Endothelial cell of umbilical vein (primary cell): ENCODE data around the gene ZC3H7A.

Source experiments
- EZH2 ChIP-seq: IDR thresholded peaks from 2 replicates; pipeline ENCODE4 v1.6.1; 2012; ENCODE audit warnings: borderline replicate concordance, low read depth, mild to moderate bottlenecking, moderate library complexity, low read length, inconsistent platforms; ENCODE audit not compliant: severe bottlenecking
- GATA2 ChIP-seq: IDR thresholded peaks from 2 replicates; pipeline ENCODE4 v1.7.0; 2011; ENCODE audit warnings: low read depth, mild to moderate bottlenecking, moderate library complexity, mixed read lengths, low read length; ENCODE audit not compliant: insufficient read length, insufficient read depth
- POLR2A ChIP-seq: IDR thresholded peaks from 2 replicates; pipeline ENCODE4 v1.6.1; 2012; ENCODE audit warnings: low read depth, mild to moderate bottlenecking, control low read depth, low read length
- TF ChIP-seq, protein P1 (sequence below), 2 donors: IDR thresholded peaks; 1 replicate in 1 of 2; 2 replicates in 1 of 2; pipeline ENCODE4 v1.5.1; 2011; ENCODE audit warnings: low read length in 2 of 2, mild to moderate bottlenecking in 2 of 2, moderate library complexity in 2 of 2, control low read depth in 1 of 2, inconsistent platforms in 1 of 2, low read depth in 1 of 2; ENCODE audit not compliant: insufficient read depth in 1 of 2; ENCODE audit errors: extremely low read depth in 1 of 2

DNA sequence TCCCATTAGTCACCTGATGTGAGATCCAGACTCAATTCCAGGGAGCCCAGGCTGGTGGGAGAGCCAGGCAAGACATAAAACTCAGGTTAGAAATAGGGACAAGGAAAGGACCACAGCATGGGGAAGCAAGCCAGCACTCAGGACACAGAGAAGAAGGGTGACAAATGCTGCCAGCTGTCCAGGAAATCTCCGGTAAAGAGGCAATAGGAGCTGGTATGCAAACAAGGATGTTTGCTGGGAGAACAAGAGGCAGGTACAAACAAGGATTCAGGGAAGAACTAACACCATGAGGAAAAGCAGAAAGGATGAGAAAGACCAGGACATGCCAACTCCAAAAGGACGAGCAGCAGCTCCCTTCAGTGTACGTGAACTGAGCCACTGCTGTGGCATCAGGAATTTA is 44.2 kb downstream of the ZC3H7A start:
- no peak for TF ChIP-seq GATA2
- no peak for TF ChIP-seq POLR2A
- TF ChIP-seq, protein P1, sequence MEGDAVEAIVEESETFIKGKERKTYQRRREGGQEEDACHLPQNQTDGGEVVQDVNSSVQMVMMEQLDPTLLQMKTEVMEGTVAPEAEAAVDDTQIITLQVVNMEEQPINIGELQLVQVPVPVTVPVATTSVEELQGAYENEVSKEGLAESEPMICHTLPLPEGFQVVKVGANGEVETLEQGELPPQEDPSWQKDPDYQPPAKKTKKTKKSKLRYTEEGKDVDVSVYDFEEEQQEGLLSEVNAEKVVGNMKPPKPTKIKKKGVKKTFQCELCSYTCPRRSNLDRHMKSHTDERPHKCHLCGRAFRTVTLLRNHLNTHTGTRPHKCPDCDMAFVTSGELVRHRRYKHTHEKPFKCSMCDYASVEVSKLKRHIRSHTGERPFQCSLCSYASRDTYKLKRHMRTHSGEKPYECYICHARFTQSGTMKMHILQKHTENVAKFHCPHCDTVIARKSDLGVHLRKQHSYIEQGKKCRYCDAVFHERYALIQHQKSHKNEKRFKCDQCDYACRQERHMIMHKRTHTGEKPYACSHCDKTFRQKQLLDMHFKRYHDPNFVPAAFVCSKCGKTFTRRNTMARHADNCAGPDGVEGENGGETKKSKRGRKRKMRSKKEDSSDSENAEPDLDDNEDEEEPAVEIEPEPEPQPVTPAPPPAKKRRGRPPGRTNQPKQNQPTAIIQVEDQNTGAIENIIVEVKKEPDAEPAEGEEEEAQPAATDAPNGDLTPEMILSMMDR (IDR thresholded peaks at IDR 0.05; ENCODE audit: extremely low read depth in 1 of 2, insufficient read depth in 1 of 2, low read depth in 1 of 2, low read length in 2 of 2): no peak
- no peak for TF ChIP-seq EZH2
